NCI-H2196 treated with DMSO at 0.1 percent for 48 hours (cell line): ENCODE measurements around the gene PPP1R10.
A peak's percentile ranks its signal among the peaks of the same experiment; 100 is the strongest.
"Not testable (repeated sequence)": the region's sequence is repeated elsewhere in the genome, so short reads cannot be mapped to it uniquely, and the experiment has no call there.

Source experiments
- DNase-seq: peaks from one replicate; lab custom pipeline; 2025; ENCODE audit not compliant: unreplicated experiment; lab: John Stamatoyannopoulos, UW

Gene PPP1R10

DNA sequence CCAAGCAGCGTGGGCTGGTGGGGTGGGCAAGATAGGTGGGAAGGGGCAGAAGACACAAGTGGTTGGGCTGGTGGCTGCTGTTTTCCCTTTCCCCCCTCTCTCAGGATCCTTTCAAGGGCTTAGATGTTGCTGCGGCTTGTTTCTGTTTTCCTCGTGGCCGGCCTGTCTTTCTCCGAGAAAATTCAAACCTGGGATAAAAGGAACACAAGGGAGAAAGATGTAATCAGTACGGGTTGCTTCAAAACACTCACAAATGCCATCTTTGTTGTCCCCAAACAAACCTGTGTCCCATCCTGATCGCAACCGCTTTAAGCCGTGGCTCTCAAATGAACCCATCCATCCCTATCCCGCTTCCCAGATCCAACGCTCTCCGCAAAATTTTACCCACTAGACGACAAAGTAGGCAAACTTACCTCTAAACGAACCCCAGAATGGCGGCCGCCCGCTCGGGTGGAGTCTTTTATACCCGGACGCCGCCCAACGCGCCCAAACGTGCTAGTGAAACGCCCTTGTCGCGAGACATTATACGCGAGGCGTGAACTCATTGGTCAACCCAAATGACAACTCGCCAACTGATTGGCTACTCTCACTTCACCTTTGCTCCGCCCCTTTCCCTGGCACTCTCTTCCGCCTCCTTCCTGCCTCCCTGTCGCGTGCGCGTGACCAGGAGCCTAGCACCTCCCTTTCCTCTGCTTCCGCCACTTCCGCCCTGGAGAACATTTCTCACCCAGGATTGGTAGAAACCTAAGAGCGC lies at the start of gene PPP1R10:
PPP1R10 (minus strand) TSS at position 433 of the 754 bp plus-strand sequence. CDS start 7,299 bp downstream, outside the sequence.
- DNase-seq: peak; percentile 98

DNA sequence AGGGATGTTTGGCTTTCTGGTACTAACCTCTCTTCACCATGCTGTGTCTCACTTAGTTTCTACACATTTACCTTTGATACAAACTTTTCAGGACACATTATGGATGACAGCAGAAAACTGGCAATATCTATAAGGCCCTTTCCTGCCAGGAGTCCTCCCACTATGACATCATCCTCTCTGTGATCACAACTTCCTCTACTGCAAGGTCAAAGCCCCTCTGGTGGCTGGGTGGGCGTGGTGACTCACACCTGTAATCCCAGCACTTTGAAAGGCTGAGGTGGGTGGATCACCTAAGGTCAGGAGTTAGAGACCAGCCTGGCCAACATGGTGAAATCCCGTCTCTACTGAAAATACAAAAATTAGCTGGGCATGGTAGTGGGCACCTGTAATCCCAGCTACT lies 49.3 kb upstream of the PPP1R10 start:
- DNase-seq: not testable (repeated sequence)

DNA sequence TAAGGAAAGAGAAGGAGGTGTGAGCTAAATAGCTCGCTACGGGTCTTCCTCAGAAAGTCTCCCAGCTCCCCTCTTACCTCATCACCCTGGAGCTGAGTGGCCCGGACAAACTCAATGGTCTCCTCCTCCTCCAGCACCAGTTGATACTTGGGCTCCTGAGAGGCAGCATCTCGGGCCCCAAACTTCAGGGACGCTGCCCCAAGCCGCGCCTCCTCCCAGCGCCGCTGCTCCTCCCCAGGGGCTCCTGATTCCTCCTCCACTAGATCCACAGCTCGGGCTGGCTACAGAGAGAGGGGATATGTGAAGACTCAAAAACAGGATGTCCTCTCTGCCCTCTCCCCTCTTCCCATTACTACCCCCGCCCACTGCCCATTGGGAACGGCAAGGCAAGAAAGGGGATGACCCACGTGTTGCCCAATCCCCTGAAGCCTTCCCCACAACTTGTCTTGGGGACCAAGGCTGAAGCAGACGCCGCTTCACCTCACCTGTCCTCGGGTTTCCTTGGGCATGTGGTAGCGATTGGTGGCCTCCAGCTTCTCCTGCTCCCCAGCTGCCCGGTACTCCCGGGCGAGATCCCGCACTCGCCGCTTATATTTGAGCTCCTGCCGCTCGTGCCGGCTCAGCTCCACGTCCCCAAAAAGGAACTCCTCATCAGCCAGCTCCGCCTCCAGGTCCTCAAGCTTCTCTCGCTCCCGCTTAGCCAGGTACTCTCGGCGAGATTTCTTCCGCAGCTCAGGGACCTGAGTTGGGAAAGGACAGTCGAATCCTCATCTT lies 48.1 kb upstream of the PPP1R10 start:
- no peak for DNase-seq

DNA sequence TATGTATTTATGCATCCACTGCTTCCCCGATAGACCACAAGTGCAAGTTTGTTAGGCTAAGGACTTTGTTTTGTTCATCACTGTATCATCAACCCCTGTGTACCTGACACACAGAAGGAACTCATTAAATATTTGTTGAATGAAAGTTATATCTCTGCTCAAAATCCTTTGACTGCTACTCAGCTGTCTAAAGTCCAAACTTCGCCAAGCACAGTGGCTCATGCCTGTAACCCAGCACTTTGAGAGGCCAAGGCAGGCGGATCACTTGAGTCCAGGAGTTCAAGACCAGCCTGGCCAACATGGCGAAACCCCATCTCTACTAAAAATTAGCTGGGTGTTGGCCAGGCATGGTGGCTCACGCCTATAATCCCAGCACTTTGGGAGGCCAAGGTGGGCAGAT lies 40.9 kb upstream of the PPP1R10 start:
- DNase-seq: not testable (repeated sequence)

DNA sequence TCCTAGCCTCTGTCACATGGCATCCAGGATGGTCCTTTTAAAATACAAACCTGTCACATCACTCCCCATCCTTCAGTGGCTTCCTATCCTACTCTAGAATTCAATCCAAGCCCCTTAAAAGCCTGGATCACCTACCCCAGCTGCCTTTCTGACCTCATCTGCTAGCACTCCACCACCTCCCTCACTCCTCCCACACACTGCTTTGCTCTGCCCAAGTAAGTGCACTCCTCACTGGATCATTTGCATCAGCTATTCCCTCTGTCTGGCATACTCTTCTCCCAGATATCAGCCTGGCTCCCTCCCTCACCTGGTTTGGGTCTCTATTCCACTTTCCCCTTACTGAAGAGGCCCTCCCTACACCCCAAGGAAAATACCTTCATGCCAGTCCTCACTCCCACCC lies 40.4 kb upstream of the PPP1R10 start:
- no peak for DNase-seq

DNA sequence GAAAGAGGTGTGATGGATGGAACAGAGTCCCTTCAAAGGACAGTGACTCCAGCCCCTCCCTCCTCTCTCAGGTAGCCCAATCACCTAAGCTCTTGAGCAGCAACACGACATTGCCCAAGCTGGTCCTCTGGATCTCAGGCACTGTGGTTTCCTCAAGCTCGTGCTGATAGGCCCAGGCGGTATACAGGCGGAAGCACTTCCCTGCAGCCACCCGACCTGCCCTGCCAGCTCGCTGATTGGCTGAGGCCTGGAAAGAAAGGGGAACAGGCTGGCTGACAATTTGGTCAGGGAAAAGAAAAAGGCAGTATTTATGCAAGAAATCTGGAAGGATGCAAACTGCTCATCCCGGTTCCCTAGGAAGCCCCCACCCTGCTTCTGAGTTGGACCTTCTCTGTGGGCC lies 39.5 kb upstream of the PPP1R10 start:
- DNase-seq: no peak

DNA sequence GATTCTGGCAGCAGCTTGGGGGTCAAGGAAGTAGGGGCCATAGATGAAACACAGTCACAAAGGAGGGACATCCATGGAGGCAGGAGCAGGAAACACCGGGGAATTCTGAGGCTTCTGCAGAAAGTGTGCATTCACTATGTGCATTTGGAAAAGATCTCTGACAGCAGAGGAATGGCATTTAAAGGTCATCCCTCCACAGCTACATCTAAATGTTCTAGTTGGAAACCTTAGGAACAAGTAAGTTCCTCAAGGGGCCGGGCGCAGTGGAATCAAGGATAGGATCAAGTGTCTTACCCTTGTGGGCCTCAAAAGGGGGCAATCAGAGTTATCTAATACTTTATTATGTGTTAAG lies 38.7 kb upstream of the PPP1R10 start:
- DNase-seq: no peak

DNA sequence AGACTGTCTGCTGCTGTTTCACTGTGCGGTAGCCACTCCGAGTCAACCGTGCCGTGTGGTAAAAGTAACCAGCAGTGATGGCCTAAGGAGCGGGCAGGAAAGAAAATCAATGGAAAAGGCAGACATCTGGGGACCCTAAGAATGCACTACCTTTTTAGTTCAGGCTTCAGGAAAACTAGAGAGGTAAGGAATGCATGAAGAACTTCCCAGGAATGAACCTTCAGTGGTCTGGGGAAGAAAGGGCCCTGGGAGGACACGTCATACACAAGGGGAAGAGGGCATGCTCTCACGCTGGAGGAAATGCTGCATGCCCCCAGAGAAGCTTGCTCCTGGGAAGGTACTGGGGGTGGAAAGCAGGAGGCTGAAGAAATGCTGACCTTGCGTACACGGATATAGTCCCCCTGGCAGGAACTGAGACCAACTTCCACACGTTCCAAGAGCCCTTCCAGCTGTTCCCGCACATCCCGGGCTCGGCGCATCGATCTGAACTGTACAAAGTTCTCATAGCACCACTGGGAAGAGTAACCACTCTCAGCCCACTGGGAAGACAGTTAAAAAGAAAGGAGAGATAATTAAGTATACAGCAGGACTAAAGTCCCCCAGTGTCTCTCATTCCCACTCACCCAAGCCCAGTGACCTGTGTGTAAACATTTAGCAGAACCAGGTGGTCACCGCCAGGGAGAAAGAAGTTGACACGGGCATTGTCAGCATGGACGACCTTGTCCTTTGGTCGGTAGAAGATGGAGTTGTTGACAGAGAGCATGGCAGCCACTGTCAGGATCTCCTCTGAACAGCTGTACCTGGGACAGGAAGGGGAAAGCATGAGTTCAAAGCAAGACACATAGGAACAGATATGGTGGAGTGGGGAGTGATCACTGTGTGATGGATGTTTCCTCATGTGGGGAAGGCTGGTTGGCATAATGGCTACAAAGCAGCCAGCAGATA lies 38.0 kb upstream of the PPP1R10 start:
- DNase-seq: no peak

DNA sequence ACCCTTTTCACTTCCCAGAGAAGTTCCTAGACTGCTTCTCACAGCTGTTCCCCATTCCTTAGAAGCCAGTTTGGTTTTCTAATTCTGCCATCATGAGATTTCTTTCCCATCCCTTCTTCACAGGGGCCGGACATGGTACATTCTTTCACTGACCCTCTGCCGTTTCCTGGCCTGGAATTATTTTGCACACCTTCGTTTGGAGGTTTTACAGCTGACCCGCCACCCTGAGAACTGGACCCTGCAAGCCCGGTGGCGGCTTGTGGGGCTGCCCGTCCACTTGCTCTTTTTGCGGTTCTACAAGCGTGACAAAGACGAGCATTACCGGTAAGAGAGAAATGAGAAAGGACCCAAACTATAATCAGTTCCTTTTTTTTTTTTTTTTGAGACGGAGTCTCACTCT lies 34.1 kb upstream of the PPP1R10 start:
- DNase-seq: no peak

DNA sequence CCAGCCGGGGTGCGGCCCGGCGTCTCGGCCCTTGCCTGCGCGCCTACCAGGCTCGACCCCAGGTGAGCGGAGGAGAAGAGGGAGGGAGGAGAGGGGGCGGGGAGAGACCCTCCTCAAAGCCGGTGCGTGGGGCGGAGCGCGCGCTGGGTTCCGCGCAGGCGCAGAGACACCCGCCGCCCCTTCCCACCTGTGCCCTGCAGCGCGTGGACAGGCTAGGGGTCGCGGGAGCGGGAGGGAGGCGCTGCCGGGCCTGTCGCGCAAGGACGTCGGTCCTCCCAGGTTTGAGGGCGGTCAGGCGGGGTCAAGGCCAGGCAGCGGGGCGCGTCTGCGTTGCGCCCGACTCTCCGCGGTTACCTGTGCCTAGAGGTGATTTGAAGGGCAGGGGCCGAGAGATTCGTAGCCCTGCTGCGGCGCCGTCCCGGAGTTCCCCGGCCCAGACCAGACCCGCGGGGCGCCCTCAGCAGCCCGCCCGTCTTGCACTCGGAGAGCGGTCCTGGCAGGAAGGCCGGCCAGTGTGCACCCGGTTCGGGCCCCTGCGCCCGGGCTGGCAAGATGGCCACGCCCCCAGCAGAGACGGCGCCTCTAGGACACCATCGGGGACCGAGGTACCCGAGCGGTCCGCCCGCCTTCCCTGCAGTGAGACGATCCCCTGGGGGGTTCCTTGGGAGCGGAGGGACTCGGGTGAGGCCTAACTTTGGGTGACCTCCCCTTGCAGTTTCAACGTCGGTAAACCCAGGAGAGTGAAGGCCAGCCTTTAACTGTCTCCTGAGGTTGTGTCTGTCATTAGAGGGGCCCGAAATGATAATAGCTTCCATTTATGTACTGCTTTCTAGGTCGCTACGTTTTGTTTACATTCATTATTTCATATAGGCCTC lies 30.4 kb upstream of the PPP1R10 start:
- peak; percentile 67 for DNase-seq

DNA sequence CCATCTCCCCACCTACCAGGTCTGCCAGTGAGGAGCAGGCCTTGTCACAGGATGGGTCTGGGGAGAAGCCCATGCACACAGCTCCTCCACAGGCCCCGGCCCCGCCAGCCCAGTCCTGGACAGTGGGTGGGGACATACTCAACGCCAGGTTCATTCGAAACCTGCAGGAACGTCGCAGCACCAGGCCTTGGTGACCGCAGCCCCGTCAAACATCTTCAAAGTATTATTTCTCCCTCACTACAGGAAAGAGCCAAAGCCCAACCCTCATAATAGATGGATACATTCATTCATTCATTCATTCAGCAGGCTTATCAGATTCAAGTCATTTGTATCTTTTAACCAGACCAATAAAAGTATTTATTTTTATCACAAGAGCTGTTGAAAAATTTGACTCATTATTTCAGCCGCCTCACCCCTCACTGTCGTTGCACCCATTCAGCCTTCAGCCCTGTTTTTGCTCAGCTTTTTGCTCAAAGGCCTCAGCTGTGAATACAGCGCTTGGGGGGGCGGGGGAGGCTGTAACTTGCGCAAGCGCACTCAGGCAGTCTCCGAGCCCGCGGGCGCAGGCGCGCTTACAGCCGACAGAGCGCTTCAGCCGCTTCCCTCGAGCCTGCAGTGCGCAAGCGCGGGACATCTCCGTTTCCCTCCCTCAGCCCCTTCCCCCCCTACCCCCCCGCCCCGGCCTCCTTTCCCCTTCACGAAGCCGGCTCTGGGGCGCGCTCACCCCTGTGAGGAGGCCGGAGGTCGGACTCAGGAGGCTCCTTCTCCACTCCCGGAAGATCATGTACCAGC lies 29.6 kb upstream of the PPP1R10 start, which contains the start of gene C6orf136:
C6orf136 (plus strand) TSS at position 684 of the 792 bp plus-strand sequence; CDS start at position 783, 99 bp downstream.
- DNase-seq: peak; percentile 93

DNA sequence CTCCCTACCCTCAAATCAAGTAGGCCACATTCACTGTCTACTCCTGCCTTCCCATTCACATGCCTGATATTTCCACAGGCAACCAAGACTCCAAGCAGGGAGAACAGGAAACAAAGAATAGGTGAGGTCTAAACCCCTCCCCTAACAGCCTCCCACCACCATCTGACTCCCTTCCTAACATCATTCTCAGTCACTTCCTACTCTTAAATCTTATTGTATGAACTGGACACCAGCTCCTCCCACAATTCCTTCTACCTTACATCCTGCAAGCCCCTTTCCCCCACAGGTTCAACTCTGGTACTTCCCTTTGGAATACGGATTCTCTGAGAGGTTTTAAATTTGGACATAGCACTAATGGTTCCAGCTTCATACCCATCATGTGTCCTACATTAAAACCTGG lies 28.9 kb upstream of the PPP1R10 start:
- DNase-seq: no peak

DNA sequence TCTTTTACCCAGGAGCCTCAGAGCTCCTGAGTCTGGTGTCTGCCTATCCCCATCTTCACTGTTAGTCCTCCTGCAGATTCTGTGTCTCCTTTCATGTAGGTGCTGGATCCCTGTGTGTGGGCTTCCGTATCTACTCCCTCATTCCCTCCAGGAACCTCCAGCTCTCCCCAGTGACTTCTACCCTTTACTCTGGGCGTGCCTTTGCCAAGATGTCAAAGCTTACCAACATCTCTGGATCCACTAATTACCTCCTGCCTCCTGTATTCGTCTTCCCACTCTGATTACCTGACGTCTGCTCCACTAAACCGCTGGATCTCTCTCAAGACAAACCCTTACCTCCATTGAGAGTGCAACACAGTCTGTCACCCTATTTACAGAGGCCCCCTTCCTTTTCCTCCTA lies 27.7 kb upstream of the PPP1R10 start:
- DNase-seq: no peak

DNA sequence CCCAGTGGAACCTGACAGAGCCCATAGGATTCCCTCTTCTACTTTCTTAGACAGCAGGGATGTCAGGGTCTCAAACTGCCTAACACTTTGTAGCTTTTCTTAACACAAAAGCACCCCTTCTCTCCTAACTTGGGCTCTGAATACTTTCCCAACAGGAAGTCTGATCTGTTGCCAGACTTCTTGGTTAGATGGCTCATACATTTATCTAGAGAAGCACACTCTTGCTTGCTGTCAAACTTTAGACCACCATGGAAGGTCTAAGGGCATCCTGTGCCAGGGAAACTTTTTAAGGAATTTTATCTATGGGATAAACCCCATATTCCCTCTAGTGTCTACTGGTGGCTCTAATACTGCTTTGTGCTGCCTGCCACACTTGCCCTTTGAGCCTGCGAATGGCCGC lies 26.6 kb upstream of the PPP1R10 start:
- DNase-seq: no peak

DNA sequence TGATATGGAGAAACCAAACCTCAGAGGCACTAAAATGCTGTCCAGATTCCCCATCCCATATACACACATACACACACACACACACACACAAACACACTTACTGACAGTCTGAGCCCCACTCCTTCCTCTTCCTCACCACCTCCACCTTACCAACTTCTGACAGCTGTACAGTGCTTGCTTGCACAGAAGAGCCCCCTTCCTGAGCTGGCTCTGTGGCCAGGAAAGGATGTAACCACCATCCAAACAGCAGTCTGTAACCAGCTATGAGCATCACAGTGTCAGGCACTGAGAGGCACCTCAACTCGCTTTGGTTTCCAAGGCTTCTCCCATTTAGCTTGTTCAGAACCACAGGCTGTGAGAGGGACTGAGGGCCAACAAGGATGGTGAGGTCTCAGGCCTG lies 24.0 kb upstream of the PPP1R10 start:
- DNase-seq: no peak

DNA sequence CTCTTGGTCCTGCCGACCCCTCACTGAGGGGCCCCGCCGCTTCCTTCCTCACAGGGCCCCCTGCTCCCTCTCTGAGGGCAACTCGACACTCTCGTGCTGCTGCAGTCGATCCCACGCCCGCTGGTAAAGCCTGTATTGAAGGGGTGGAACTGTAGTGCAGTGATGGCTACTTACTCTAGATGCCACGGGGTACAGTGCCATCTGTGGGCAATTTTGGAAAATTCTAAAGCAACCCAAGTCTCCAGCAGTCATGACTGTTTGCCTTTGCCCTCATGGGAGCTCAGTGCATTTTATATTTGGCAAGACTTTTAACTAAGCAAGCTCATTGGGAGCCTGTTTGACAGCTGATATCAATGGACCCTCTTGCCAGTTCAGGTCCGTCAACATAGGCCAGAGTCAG lies 23.4 kb upstream of the PPP1R10 start:
- DNase-seq: no peak

DNA sequence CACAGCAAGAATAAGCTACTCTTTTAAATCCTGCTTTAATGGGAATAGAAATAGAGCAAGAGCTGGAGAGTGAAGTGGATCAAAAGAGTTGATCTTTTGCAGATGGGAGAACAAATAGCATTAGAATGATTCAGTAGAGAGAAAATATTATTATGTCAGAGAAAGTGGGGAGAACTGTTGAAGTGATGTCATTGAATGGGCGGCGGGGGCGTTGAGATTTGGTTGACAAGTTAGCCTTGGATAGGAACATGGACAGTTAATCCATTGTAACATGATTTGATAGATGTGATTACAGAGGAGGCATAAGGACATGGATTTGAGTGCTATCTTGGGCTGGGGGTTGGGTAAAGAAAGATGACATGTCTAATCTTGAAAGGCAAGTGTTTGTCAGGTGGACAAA lies 18.8 kb upstream of the PPP1R10 start:
- DNase-seq: no peak

DNA sequence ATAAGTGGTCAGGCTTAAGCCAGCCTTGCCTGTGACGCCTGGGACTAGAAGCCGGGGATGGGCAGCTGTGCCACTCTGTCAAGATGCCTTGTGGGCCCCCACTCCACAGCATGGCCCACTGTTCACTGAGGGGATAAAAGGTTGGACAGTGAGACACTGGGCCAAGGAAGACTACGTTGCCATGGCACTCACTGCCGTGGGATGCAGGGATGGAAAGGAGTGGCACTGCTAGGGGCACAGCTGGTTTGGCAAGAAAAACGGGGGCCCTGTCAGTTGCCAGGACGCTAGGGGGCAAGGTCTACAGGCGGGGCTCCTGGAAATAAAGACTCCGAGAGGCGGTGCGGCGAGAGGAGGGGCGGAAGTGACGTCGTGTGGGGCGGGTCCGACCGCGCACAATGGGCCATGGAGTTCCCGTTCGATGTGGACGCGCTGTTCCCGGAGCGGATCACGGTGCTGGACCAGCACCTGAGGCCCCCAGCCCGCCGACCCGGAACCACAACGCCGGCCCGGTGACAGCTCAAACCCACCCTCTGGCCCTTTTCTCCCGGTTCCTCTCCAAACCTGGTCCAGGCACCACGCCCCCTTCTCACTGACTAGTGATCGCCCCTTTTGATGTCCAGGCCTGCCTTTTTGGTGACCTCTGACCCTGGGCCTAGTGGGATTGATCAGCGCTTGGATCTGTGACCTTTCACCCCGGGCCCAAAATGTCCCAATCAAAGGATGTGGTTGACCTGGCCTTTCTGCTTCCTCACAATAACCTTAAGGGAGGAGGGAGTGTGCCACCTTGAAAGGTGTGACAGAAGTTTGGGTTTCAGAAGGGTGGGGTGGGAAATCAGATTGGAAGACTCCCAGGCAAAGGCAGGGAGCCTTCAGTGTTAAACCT lies 9.7 kb upstream of the PPP1R10 start, which contains the start of gene ATAT1:
ATAT1 (plus strand) TSS at position 391 of the 883 bp plus-strand sequence.
- DNase-seq: peak; percentile 66
